ENCODE measurements around the gene LIFR. TPM values are rescaled to one million over a fixed set of nuclear protein-coding genes. Genes with fewer than 3 reads are reported as not detected.

LIFR gene
- total RNA-seq, 1 experiment from 2014 or later, result 7.8 TPM

- Histone ChIP-seq H3K4me1 (ENCODE audit: insufficient read depth, low read length) (no peaks in the 10 kb centered on the region), H3K18ac (ENCODE audit: insufficient read length, low read depth, low read length) (no peak overlapping the region), H3K4ac (ENCODE audit: low read depth, low read length) (no peak overlapping the region), H3K9ac (ENCODE audit: extremely low read depth, insufficient read length, low read length) (no peak overlapping the region), H2BK120ac (ENCODE audit: low read depth, low read length, poor library complexity, severe bottlenecking) (no peak overlapping the region), H3K79me2 (ENCODE audit: insufficient read depth, low read length) (no peaks in the 10 kb centered on the region), H3K14ac (ENCODE audit: insufficient read depth, low read length) (no peak overlapping the region), H2AK5ac (ENCODE audit: insufficient read length, low read length) (no peak overlapping the region), H3K79me1 (ENCODE audit: insufficient read depth, low read depth, low read length, poor library complexity, severe bottlenecking) (no peaks in the 10 kb centered on the region), H2BK15ac (ENCODE audit: low read depth, low read length) (no peak overlapping the region), H3K27ac (ENCODE audit: insufficient read length, low read depth, low read length) (no peak overlapping the region), H4K91ac (ENCODE audit: insufficient read length, low read depth, low read length) (no peak overlapping the region), H4K8ac (replicated peaks; ENCODE audit: insufficient read length, low read depth, low read length) (no peak overlapping the region), H3K23ac (ENCODE audit: insufficient read length, low read depth, low read length) (no peak overlapping the region), H3T11ph (ENCODE audit: low read length) (no peak overlapping the region), H2BK12ac (ENCODE audit: insufficient read length, low read depth, low read length) (no peak overlapping the region), H3K27me3 (ENCODE audit: insufficient read depth, low read length) (no peaks in the 10 kb centered on the region), H3K23me2 (ENCODE audit: insufficient read length, low read depth, low read length, poor library complexity, severe bottlenecking) (no peaks in the 10 kb centered on the region), H3K56ac (ENCODE audit: insufficient read length, low read depth, low read length) (no peak overlapping the region), H4K20me1 (ENCODE audit: control insufficient read depth, insufficient read depth, insufficient read length) (no peaks in the 10 kb centered on the region), H3K4me2 (ENCODE audit: insufficient read depth, insufficient read length, low read length) (no peak overlapping the region), H3K9me3 (ENCODE audit: control insufficient read depth, low read depth, low read length) (no peaks in the 10 kb centered on the region), H2BK20ac (ENCODE audit: low read depth, low read length, poor library complexity, severe bottlenecking) (no peak overlapping the region), H4K5ac (ENCODE audit: insufficient read length, low read depth, low read length) (no peak overlapping the region), H2AFZ (ENCODE audit: low read length) (no peak overlapping the region), H2BK5ac (ENCODE audit: insufficient read length, low read length) (no peak overlapping the region)
- Mint-ChIP-seq H3K27me3 (ENCODE audit: low read depth) (peaks cover 5% of the 10 kb centered on the region), H3K9me3 (no peaks in the 10 kb centered on the region), H3K36me3 (ENCODE audit: insufficient read depth in 1 of 3, low read depth in 3 of 3) (no peaks in the 10 kb centered on the region), H3K4me3 (no peak overlapping the region), H3K4me1 (no peaks in the 10 kb centered on the region), H3K27ac (no peak overlapping the region)
- no peak for DNase-seq
- TF ChIP-seq CTCF (conservative IDR thresholded peaks at IDR 0.05), result no peak
- WGBS (ENCODE audit: extremely low coverage, insufficient read length, low lambda C conversion rate), result no CpG with 5 or more reads among the region's 8 CpGs
Measured at GRCh38 chr5:38455796-38456330, 100.6 kb downstream of the LIFR start.

All from H9 (cell line).